NCI-H510A treated with DMSO at 0.1 percent for 48 hours (cell line): ENCODE measurements around the gene SEPTIN2.
"Not testable (repeated sequence)": the region's sequence is repeated elsewhere in the genome, so short reads cannot be mapped to it uniquely, and the experiment has no call there.

Source experiments
- DNase-seq: peaks from one replicate; lab custom pipeline; 2025; lab: John Stamatoyannopoulos, UW

SEPTIN2 gene

GRCh38 chr2:241315879-241316631, at the start of gene SEPTIN2:
Gene SEPTIN2, plus strand, starts transcription at chr2:241315925. Its CDS starts 8,308 bp downstream, at chr2:241324233.
- peak; percentile 44 for DNase-seq

GRCh38 chr2:241267249-241268067, 48.3 kb upstream of the SEPTIN2 start:
- DNase-seq, result no peak

GRCh38 chr2:241268306-241268705, 47.4 kb upstream of the SEPTIN2 start:
- DNase-seq, result no peak

GRCh38 chr2:241268716-241269445, 46.8 kb upstream of the SEPTIN2 start:
- no peak for DNase-seq

- no peak for DNase-seq
Measured at GRCh38 chr2:241269707-241270520, 45.8 kb upstream of the SEPTIN2 start.

GRCh38 chr2:241270531-241270930, 45.2 kb upstream of the SEPTIN2 start:
- no peak for DNase-seq

GRCh38 chr2:241271706-241272302, 43.9 kb upstream of the SEPTIN2 start:
- DNase-seq, result peak; percentile 27

GRCh38 chr2:241272303-241273209, 43.2 kb upstream of the SEPTIN2 start:
- peak; percentile 14 for DNase-seq

- no peak for DNase-seq
Measured at GRCh38 chr2:241273210-241274020, 42.3 kb upstream of the SEPTIN2 start.

GRCh38 chr2:241274127-241274526, 41.6 kb upstream of the SEPTIN2 start:
- DNase-seq, result peak; percentile 73

GRCh38 chr2:241275504-241275903, 40.2 kb upstream of the SEPTIN2 start:
- DNase-seq, result no peak

GRCh38 chr2:241275910-241276309, 39.8 kb upstream of the SEPTIN2 start:
- DNase-seq, result no peak

- DNase-seq, result not testable (repeated sequence)
Measured at GRCh38 chr2:241278306-241278705, 37.4 kb upstream of the SEPTIN2 start.

GRCh38 chr2:241279413-241279812, 36.3 kb upstream of the SEPTIN2 start:
- peak; percentile 23 for DNase-seq

- no peak for DNase-seq
Measured at GRCh38 chr2:241279828-241280227, 35.9 kb upstream of the SEPTIN2 start.

- DNase-seq, result no peak
Measured at GRCh38 chr2:241280291-241280690, 35.4 kb upstream of the SEPTIN2 start.

- DNase-seq, result no peak
Measured at GRCh38 chr2:241282555-241282954, 33.2 kb upstream of the SEPTIN2 start.

- DNase-seq, result no peak
Measured at GRCh38 chr2:241285596-241285995, 30.1 kb upstream of the SEPTIN2 start.
